MV-4-11 (cell line): ENCODE data around the gene SFSWAP.
"Not testable (repeated sequence)": the region's sequence is repeated elsewhere in the genome, so short reads cannot be mapped to it uniquely, and the experiment has no call there.

Source experiments
- DNase-seq: peaks from one replicate; lab custom pipeline; 2025; lab: John Stamatoyannopoulos, UW

SFSWAP gene

DNA sequence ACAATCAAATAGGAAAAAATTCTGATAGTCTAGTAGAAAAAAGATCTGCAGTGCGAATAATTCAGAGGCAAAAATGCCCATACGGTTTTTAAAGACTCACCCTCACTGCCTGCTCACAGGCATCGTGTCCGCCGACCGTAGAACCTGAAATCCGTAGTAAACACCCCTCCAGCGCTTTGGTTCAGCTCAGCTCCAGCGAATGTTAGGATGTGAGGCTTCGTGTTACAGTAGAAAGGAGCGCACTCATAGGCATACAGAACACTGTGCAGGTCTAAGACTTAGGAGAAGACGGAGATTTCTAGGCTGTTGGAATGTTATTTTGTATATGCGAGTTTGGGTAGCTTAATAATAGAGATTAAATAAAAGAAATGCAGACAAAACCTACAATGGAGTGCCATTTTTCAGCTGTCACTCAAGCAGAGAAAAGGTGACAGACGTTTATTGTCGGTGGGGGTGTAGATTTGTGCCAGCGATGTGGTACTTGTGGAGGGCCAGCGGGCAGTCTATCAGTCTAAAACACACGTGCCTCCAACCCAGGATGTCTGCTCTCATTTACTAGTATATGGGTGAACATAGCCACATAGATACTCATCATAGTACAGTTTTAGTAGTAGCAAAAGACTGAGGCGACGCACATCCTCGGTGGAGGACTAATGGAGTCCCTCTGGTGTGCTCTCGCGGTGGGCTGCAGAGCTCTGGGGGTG lies 25.7 kb downstream of the SFSWAP start:
- DNase-seq = no peak

DNA sequence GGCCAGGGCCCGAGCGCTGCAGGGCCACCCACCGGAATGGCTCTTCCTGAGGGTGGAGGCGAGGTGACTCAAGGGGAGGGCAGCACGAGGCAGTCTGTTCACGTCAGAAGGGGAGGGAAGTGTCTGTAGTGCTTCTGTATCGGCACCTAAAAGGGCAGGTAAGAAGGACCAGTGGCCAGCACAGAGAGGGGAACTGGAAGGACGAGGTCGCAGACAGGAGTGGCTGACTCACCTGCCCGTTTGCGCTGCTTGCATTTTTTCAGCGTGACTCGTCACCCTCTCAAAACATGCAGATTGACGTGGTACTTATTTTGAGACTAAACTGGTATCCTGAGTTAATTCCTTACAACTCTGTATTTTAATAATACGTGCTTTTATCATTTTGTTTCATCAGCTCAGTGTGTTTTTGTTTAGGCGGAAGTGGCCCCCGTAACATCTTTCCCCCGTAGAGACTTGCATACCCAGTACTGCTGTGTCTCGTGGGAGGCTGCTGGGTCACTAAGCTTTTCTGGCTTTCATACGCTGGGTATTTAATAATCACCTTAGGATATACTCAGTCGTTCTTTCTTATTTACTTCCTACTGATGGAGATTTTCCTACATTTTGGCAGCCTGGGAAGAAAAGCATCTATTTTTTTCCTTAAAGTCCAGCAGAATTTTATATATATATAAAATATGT lies 26.4 kb downstream of the SFSWAP start:
- DNase-seq = no peak

DNA sequence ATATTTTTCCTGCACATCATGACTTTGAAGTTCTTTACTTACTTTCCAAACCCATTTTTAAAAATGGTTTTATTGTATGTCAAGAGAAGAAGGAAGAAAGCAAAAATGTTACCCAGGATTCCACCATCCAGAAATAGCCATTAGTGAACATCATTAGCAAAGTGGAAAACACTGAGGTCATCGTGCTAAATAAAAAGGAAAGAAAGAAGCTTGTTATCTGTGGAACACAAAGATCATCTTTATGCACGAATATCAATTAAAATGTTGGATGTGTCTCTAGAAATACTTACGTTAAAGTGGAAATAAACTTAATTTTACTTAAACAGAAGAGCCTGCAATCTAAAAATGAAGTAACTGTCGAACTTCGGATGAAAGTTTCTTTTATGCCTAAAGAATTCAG lies 27.3 kb downstream of the SFSWAP start:
- DNase-seq = no peak

DNA sequence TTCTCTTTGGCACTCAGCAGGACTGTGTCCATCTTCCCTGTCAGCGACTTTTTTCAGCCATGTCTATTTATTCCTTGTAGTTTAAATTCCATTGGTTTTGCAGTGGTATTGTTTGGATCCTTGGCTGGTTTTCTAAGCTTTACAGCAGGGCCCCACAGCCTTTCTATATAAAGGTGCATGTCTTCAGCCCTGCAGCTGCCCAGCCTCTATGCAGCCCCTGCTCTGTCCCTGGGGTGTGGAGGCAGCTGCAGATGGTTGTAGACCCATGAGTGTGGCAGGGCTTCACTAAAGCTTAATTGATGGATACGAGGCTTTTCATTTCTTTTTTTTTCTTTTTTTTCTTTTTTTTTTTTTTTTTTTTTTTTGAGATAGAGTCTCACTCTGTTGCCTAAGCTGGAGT lies 29.7 kb downstream of the SFSWAP start:
- no peak for DNase-seq

DNA sequence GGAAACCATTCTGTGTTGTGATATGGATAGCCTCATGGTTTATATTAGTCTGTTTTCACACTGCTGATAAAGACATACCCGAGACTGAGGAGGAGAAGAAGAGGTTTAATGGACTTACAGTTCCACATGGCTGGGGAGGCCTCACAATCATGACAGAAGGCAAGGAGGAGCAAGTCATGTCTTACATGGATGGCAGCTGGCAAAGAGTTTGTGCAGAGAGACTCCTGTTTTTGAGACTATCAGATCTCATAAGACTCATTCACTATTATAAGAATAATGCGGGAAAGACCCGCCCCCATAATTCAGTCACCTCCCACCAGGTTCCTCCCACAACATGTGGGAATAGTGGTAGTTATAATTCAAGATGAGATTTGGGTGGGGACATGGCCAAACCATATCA lies 31.9 kb downstream of the SFSWAP start:
- DNase-seq = not testable (repeated sequence)

DNA sequence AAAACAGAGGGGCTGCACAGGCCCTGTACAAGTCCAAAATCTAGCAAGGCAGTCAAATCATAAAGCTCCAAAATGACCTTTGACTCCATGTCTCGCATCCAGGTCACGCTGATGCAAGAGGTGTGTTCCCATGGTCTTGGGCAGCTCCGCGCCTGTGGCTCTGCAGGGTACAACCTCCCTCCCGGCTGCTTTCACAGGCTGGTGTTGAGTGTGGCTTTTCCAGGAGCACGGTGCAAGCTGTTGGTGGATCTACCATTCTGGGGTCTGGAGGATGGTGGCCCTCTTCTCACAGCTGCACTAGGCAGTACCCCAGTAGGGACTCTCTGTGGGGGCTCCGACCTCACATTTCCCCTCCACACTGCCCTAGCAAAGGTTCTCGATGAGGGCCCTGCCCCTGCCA lies 32.5 kb downstream of the SFSWAP start:
- DNase-seq = not testable (repeated sequence)

DNA sequence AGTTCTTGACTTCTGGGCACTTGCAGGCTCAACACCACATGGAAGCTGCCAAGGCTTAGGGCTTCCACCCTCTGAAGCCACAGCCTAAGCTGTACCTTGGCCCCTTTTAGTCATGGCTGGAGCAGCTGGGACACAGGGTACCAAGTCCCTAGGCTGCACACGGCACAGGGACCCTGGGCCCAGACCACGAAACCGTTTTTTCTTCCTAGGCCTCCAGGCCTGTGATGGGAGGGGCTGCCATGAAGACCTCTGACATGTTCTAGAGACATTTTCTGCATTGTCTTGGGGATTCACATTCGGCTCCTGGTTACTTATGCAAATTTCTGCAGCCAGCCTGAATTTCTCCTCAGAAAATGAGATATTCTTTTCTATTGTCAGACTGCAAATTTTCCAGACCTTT lies 33.0 kb downstream of the SFSWAP start:
- not testable (repeated sequence) for DNase-seq

DNA sequence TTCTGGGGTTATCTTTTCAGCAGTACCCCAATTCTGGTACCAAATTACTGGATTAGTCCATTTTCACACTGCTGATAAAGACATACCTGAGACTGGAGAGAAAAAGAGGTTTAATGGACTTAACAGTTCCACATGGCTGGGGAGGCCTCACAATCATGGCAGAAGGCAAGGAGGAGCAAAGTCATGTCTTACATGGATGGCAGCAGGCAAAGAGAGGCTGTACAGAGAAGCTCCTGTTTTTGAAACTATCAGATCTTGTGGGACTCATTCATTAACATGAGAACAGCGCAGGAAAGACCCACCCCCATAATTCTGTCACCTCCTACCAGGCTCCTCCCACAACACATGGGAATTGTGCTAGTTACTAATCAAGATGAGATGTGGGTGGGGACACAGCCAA lies 33.8 kb downstream of the SFSWAP start:
- DNase-seq = not testable (repeated sequence)

DNA sequence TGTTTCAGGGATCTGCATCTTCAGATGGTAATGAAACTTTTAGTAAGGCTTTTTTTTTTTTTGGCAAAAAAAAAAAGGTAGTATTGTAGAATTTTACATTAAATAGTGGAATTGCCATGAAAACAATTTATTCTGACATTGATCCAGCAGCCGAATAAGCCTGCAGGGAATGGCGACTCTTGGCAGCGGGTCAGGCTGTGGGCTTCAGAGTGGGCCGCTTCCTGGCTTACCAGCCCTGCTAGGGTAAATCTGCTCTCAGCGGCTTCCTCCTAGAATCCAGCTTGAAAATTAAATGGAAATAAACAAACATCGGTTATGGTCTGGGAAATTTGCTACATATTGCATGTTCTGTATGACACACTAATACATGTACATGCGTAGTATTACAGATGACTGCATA lies 34.8 kb downstream of the SFSWAP start:
- no peak for DNase-seq

DNA sequence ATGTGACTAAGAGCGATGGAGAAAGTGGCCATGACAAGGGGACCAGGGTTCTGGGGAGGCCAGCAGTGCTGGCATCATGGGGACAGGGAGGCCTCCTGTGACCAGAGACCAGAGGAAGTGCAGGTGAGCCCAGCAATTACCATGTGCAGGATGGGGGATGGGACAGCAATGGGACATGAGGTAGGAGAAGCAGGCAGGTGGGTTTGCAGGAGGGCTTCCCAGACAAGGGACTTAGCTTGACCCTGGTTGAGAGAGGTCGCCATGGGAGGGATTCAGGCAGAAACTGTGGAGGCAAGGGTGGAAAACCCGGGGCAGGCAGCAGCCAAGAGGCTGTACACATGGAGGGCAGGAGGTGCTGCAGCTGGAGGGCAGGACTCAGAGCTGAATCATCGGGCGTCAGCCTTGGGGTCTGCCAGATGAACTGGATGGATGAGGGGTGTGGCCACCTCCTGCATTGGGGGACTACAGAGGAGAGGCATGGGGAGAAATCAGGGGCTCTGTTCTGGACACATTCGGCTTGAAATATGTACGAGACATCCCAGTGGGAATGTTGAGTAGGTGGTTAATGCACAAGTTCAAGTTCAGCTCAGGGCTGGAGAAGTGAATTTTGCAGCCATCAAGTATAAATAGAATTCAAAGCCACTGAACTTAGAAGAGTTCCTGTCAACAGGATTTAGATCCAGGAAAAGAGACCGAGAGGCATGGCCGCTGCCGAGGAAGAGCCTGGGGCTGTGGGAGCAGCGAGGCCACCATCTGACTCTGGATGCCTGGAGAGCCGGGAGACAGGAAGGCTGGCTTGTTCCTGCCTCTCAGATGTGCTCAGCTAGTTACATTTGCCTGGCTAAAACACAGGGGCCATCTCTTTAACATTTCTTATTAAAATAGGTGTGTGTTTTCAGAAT lies 36.6 kb downstream of the SFSWAP start:
- no peak for DNase-seq

DNA sequence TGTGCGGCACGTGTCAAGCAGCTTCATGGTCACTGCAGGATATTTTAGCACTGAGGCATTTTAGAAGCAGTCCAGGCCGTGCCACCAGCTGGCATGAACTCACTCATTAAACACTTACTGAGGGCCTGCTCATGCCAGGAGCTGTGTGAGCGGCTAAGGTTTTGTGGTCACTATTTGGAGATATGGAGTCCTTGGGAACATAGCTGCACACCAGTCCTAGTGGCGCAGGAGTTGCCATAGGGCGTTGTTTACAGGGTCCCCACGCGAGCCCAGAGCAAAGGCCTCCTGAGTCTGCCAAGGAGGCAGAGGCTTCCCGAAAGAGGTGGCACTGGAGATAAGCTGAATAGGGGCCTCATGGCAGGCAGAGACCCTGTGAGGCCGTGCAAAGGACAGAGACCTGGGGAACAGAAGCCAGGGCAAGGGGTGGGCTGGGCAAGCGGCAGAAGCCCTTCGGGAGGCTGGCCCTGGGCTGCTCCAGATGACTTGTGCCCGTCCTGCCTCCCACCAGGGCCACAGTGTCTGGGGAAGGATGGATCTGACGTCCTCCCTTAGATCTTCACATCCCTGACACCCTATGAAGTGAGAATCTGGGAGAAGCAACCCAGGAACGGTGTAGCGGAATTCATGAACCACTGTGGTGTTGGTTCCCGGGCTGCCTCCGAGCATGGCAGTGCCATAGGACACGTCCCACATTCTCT lies 38.9 kb downstream of the SFSWAP start:
- no peak for DNase-seq

DNA sequence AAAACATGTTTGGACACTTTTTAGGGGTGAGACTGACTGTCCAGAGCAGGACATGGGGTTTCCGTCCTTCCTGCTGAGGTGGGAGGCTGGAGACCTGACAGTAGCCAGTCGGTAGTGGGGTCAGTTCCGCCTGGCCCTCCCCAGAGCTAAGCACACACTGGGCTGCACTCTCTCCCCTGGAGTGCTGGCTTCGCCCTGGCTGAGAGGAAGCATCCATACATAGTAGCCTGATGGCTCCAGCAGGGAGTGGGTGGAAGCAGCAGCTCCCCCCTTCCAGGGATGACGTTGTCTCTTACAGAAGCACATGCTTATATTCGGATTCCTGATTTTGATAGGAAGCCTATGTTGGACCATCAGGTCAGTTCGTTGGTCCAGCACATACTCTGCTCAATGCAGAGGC lies 40.4 kb downstream of the SFSWAP start:
- DNase-seq = no peak

DNA sequence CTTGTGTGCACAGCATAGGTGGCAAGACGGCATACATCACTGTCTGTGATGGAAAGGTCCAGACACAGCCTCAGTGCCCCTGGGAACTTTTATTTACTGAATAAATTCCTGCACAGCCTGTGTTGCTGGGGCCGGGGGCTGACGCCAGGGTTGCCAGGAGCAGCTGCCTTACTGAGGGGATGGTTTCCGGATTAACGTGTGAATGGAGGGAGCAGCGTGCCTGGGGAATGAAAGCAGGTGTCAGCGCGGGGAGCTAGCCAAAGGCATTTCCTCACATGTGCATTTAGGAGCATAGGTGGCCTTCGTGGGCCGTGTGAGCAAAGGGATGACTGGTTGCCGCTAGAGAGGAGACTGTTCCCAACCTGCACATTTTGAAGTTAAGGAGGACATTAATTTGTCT lies 41.6 kb downstream of the SFSWAP start:
- no peak for DNase-seq

DNA sequence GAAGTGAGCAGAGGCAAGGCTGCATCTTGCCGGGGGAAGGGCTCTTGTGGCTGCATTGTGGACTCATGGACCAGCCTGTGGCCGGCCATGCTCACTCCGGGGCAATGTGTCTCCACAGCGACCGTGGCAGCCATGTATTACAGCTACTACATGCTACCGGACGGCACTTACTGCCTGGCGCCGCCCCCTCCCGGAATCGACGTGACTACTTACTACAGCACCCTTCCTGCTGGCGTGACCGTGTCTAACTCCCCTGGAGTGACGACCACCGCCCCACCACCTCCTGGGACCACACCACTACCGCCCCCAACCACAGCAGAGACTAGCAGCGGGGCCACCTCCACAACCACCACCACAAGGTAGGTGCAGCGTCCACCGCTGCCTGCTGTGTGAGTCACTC lies 42.1 kb downstream of the SFSWAP start:
- no peak for DNase-seq

DNA sequence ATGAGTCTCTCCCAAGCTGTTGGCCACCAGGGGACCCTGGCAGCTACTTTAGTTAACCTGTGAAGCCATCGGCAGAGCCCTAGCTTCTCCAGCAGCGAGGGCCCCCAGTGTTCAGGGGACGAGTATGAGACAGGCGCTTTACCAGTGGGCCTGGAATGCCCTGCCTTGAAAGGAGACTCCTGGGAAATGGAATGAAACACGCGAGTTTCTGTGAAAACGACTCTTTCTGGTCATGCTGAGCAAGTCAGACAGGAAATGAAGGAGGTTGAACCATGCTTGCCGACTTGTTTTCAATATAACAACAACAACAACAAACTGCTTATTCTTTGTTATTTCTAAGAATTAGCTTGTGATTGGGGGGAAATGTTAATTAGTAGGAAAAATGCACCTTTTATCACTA lies 42.9 kb downstream of the SFSWAP start:
- no peak for DNase-seq

DNA sequence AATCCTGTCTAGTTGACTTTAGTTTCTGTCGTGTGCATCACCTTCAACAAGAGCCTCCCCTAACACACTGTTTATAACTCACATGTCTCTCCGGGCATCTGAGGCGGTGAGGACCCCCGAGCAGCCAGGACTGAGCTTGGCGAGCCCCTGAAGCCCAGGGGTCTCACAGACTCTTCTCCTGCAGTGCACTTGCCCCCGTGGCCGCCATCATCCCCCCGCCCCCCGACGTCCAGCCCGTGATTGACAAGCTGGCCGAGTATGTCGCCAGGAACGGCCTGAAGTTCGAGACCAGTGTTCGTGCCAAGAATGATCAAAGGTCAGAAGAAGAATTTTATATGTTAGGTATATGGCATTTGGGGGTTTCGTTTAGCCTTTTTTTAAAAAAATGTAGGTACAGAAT lies 43.3 kb downstream of the SFSWAP start:
- no peak for DNase-seq

DNA sequence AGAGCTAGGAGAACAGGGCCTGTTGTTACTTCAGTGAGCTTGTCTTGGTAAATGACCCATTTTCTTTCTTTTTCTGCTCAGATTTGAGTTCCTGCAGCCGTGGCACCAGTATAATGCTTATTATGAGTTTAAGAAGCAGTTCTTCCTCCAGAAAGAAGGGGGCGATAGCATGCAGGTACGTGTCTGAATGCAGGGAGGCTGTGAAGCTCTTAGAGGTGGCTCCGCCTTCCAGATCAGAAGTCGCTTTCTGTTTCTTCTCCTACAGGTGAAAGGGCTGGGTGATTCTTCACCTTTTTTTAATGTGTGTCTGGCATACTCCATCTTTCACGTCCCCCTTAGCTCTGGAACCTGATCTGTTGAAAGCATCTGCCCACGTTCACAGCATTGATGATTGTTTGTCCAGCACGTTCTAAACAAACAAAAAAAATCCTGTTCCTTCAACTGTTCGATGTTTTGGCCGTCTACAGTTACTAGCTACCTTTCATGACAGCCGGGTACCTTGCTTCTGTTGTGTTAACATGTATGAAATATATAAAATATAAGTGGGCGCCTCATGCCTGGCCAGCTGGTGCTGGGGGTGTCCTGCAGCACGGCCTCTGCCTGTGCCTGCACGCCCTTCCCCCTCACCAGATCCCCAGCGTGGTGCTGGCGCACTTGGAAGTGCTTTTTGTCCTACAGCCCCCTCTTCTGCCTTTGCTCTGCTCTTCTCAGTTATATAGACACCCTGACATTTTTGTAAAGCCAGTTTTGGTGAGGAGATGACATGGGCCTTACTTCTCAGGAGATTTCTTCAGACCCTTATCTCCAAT lies 44.6 kb downstream of the SFSWAP start:
- no peak for DNase-seq

DNA sequence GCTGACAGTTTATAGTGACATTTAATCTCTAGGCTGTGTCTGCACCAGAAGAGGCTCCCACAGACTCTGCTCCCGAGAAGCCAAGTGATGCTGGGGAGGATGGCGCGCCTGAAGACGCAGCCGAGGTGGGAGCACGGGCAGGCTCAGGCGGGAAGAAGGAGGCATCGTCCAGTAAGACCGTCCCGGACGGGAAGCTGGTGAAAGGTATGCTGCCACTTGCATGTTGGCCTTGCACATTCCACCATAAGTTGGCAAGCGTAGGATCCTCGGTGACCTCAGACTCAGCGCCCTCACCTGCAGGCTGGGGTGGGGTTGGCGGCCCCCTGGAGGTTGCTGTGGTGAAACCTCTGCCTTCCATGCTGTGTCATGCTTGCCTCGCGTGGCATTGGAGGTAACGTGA lies 45.6 kb downstream of the SFSWAP start:
- DNase-seq = no peak

DNA sequence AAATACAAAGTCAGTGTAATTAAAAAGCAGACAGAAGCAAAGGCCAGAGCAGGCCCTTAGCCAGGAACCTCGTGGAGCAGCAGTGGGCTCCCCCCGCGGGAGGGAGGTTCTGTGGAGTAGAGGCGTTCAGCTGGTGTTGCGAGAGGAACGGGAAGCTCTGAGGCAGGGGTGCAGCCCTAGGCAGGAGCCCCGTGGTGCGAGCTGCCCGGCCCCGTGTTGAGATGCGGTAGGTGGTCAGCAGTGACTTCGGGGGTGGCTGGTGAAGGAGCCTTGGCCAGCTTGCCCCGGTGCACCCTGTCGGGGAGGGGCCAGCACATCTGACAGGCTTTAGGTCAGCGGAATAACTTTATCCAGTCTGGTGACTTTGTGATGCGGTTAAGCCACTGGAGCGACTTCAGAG lies 46.2 kb downstream of the SFSWAP start:
- DNase-seq = no peak

DNA sequence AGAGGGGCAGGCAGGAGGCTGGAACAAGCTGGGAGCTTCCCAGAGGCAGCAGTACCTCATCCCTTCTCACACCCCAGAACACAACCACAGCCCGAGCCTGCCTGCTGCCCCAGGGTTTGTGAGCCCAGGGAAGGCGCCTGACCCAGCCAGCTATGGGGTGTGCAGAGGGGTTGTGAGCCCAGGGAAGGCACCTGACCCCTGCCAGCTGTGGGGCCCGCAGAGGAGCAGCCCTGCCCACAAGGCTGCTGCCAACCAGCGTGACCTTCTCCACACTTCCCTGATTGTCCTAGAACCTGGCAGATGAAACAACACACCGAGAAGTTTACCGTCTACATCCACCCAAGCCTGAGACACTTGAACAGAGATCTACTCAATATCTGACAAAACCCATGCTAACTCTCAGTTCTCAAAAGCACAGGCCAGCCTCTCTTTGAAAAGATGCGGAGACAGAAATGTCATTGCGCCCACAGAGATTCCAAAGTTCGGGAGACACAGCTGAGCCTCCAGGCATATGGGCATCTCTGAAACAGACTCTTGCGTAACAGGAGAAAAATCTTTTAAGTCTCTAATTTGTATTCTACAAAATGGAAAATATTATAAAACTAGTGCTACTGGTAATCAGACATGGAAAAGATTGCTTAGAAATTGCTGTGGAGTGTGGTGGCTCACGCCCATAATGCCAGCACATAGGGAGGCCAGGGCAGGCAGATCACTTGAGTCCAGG lies 47.3 kb downstream of the SFSWAP start:
- no peak for DNase-seq

DNA sequence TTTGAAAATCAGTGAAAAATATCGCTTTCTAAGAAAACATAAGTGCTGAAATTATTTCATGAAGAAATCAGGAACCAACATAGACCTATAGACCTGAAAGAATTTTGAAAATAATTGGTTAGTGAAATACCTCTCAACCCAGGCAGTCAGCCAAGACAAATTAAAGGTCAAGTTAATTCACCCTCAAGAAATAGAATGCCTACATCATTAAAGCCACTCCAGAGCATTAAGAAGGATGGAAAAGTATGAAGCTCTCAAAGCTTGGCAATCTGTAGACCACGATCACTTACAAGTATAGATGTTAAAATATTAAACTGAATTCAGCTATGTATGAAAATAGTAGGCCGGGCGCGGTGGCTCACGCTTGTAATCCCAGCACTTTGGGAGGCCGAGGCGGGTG lies 48.3 kb downstream of the SFSWAP start:
- no peak for DNase-seq
